IPS-20b (cell line): ENCODE results near the gene GALT.

ENCODE experiments used
- H3K27ac ChIP-seq: one replicate; pipeline ENCODE4 v1.5.1; 2013; ENCODE audit warnings: low read length
- H3K27me3 ChIP-seq: 2 replicates; pipeline ENCODE4 v1.6.1; 2013; ENCODE audit warnings: mild to moderate bottlenecking, low read length, inconsistent platforms; ENCODE audit not compliant: insufficient read depth
- H3K36me3 ChIP-seq: 2 replicates; pipeline ENCODE4 v1.6.1; 2013; ENCODE audit warnings: low read depth, mild to moderate bottlenecking, inconsistent platforms, low read length, moderate library complexity; ENCODE audit not compliant: insufficient read depth
- H3K4me1 ChIP-seq: 2 replicates; pipeline ENCODE4 v1.6.1; 2013; ENCODE audit warnings: mild to moderate bottlenecking, control low read depth, inconsistent platforms, low read length, moderate library complexity; ENCODE audit not compliant: insufficient read depth
- H3K4me3 ChIP-seq: 2 replicates; pipeline ENCODE4 v1.5.1; 2013; ENCODE audit warnings: mild to moderate bottlenecking, low read length, inconsistent platforms
- H3K9ac ChIP-seq: 2 replicates; pipeline ENCODE4 v1.6.1; 2013; ENCODE audit warnings: low read depth, mild to moderate bottlenecking, inconsistent platforms, low read length, moderate library complexity
- H3K9me3 ChIP-seq: 2 replicates; pipeline ENCODE4 v1.6.1; 2013; ENCODE audit warnings: mild to moderate bottlenecking, low read depth, low read length, inconsistent platforms; ENCODE audit not compliant: insufficient read depth

The GALT gene

GRCh38 chr9:34688329-34689115, 42.0 kb downstream of the GALT start:
- no peak overlapping the region for H3K27ac ChIP-seq
- no peak overlapping the region for H3K9ac ChIP-seq
- no peaks in the 10 kb centered on the region for H3K36me3 ChIP-seq
- no peaks in the 10 kb centered on the region for H3K9me3 ChIP-seq
- H3K27me3 ChIP-seq = no peaks in the 10 kb centered on the region
- H3K4me3 ChIP-seq = no peak overlapping the region
- H3K4me1 ChIP-seq = no peaks in the 10 kb centered on the region

GRCh38 chr9:34689116-34689470, 42.6 kb downstream of the GALT start:
- H3K4me1 ChIP-seq = no peaks in the 10 kb centered on the region
- H3K27ac ChIP-seq = no peak overlapping the region
- H3K9ac ChIP-seq = no peak overlapping the region
- H3K36me3 ChIP-seq = no peaks in the 10 kb centered on the region
- no peaks in the 10 kb centered on the region for H3K27me3 ChIP-seq
- no peaks in the 10 kb centered on the region for H3K9me3 ChIP-seq
- H3K4me3 ChIP-seq = no peak overlapping the region

- H3K9me3 ChIP-seq = no peaks in the 10 kb centered on the region
- H3K27me3 ChIP-seq = no peaks in the 10 kb centered on the region
- H3K27ac ChIP-seq = no peak overlapping the region
- H3K4me3 ChIP-seq = no peak overlapping the region
- H3K36me3 ChIP-seq = no peaks in the 10 kb centered on the region
- H3K9ac ChIP-seq = no peak overlapping the region
- no peaks in the 10 kb centered on the region for H3K4me1 ChIP-seq
Measured at GRCh38 chr9:34689512-34689911, 43.0 kb downstream of the GALT start.

- no peaks in the 10 kb centered on the region for H3K36me3 ChIP-seq
- no peaks in the 10 kb centered on the region for H3K4me1 ChIP-seq
- H3K27me3 ChIP-seq = no peaks in the 10 kb centered on the region
- H3K4me3 ChIP-seq = no peak within 1 kb of the TSS
- no peaks in the 10 kb centered on the region for H3K9me3 ChIP-seq
- no peak within 1 kb of the TSS for H3K9ac ChIP-seq
- H3K27ac ChIP-seq = no peak within 1 kb of the TSS
Measured at GRCh38 chr9:34690983-34691935, 44.8 kb downstream of the GALT start, which contains the start of gene CCL19. CCL19 (minus strand) TSS chr9:34691276; CDS start chr9:34691139, 137 bp downstream.

- H3K27me3 ChIP-seq = no peaks in the 10 kb centered on the region
- no peaks in the 10 kb centered on the region for H3K36me3 ChIP-seq
- H3K27ac ChIP-seq = no peak overlapping the region
- H3K4me1 ChIP-seq = no peaks in the 10 kb centered on the region
- no peaks in the 10 kb centered on the region for H3K9me3 ChIP-seq
- no peak overlapping the region for H3K4me3 ChIP-seq
- H3K9ac ChIP-seq = no peak overlapping the region
Measured at GRCh38 chr9:34691936-34692315, 45.5 kb downstream of the GALT start.

- Histone ChIP-seq H3K4me3 (no peak overlapping the region), H3K27ac (no peak overlapping the region), H3K9me3 (no peaks in the 10 kb centered on the region), H3K36me3 (no peaks in the 10 kb centered on the region), H3K9ac (no peak overlapping the region), H3K4me1 (no peaks in the 10 kb centered on the region), H3K27me3 (peaks cover under 1% of the 10 kb centered on the region; the same call in 1 of the 2 replicates)
Measured at GRCh38 chr9:34693560-34693959, 47.1 kb downstream of the GALT start.

- H3K36me3 ChIP-seq = no peaks in the 10 kb centered on the region
- no peaks in the 10 kb centered on the region for H3K4me1 ChIP-seq
- H3K9ac ChIP-seq = no peak overlapping the region
- no peak overlapping the region for H3K4me3 ChIP-seq
- no peaks in the 10 kb centered on the region for H3K9me3 ChIP-seq
- H3K27ac ChIP-seq = no peak overlapping the region
- peaks cover 13% of the 10 kb centered on the region for H3K27me3 ChIP-seq
Measured at GRCh38 chr9:34694811-34695210, 48.3 kb downstream of the GALT start.
